ENCODE data around the gene CNMD.

GRCh38 chr13:52713894-52714293 is 25.7 kb downstream of the CNMD start:
- TF ChIP-seq CTCF (IDR thresholded peaks at IDR 0.05), result no peak
- TF ChIP-seq EZH2phosphoT487 (IDR thresholded peaks at IDR 0.05), result no peak
